Fibroblast of peridontal ligament (primary cell): ENCODE results near the gene GPC6.
A peak's percentile ranks its signal among the peaks of the same experiment; 100 is the strongest.

Experiments
- DNase-seq: peaks from one replicate; pipeline ENCODE4 v3.0.0-alpha.2; 2010; ENCODE audit errors: extremely low read depth

Gene GPC6

DNA sequence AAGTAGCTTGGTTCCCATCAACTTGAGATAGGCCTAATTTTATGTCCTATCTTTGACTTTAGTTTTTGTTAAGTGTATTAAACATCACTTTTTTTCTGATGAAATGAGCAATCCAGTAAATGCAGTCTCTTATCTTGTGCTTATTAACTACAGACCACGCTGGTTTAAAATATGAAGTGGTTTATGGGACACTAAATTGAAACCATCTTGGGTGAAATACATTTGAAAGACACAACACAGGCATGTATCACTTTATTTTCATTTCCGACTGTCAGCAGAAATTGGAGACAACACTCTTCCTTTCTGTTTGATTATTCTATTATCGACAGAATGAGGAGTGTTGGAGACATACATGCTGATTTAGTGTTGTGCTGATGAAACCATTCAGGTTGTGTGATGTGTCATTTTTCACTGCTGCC lies 447.7 kb downstream of the GPC6 start:
- peak; percentile 10 for DNase-seq

DNA sequence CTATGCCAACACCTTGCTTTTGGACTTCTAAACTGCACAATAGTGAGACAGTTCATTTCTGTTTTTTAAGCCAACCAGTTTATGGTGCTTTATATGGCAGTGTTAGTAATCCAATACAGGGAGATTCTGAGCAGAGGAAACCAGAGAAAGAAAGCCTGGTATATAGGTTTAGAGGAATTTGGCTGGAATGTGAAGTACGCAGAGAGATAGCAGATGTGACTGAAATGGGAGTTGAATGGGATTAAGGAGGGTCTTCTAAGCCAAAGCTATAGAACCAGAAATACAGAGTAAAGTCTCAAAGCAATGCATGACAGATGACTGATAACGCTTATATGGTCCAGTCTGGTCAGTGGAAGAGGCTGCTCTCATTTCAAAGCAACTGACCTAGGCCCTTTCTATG lies 453.7 kb downstream of the GPC6 start:
- no peak for DNase-seq

DNA sequence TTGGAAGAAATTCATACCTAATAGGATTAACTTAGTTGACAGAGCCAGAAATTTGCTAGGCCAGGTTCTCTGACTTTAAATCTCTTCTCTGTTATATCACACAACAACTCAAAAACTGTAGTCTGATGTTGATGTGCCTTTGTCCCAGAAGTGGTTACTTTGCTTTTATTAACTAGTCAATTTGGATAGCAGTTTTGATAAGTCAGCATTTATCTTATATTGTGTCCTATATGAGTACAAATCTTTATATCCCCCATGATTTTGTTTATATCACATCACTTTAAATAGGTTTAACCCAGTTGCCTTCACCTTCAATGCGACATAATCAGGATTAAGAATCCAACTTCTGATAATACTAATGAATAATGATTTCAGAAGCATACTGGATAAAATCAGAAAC lies 459.3 kb downstream of the GPC6 start:
- DNase-seq = no peak

DNA sequence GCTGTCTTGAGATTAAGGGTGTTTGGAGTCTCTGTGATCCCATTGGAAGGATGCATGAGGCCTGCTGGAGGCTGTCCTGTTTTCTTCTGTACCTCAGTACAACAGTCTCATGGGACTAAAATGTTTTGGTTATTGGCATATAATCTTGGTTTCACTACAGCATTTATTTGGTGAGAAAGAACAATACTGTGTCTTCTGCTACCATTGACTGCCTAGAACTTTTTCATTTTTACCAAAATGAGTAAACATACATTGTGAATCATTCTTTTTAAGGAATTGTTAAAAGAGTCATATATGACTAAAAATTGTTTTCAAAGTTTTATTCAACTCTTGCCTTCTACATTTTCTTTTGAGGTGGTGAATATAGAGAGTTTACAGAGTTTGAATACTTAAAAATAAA lies 459.8 kb downstream of the GPC6 start:
- DNase-seq = no peak

DNA sequence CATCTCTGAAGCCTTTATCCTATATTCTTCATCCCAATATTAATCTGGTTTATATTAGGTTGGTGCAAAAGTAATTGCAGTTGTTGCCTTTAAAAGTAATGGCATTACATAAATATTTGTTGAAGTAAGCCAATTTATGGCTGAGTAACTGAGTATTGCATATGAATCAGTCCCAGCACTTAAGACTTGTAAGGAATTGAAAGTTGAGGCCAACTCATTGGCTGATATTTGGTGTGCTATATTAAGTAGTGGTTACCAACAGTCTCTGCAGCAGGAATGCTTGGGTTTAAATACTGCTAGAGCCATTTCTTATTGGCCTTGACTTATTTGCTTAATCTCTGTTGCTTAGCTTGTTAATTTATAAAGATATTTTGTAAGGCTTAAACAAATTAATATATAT lies 460.7 kb downstream of the GPC6 start:
- DNase-seq = peak; percentile 36

DNA sequence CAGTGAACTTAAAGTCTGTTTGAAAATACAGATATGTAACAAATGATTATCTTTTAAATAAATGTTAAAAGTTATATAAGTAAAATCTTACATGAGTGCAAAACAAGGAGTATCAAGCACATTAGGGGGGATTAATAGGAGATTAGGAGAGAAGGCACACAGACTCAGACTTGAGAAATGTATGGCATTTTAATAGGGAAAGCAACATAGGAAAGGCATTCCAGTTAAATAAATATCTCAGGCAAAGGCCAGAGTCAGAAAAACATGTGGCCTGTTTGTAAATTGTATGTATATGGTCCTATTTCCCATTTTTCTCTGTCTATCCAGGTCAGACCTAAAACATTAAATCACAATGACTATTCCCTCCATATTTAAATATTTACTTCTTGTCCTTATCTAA lies 462.7 kb downstream of the GPC6 start:
- DNase-seq = peak; percentile 12

DNA sequence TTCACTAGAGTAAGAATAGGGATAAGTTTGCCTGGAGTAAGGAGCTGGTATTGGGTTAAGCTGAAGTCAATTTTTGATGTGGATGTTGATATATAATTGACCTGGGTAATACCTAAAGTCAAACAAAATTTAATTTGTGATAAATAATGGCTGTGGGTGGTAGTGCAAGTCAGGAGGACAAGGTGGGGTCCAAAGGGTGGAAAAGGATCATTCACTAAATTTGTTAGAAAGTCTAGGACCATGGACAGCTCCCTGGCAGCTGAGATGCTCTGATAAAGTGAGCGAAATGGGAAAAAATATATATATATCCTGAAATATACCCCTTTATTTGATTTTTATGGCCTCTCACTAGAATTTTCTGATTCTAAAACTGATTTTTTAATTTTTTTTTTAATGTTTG lies 463.5 kb downstream of the GPC6 start:
- DNase-seq = peak; percentile 50

DNA sequence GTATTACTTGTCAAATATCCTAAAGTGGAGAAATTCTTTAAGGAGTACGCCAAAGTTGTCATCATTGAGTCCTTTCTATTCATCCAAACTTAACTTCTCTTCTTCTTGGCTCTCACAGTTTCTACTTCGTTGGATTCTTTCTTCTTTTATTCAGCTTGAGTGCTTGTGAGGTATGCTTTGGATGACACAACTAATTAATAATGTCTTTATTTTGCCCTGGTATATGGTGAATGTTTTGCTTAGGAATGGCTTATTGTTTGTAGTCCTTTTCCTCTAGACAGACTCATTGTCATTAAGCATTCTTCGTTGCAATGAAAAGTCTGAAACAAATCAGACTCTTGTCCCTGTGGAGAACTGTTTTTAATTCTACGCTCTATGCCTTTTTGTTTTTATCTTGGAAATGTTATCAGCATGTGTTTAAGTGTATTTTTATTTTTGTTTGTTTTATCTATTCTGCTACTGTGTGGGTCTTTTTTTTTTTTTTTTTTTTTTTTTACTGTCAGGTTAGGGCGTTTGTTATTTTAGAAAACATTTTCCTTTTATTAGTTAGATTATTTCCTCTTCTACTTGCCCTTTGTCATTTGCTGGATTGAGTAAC lies 471.5 kb downstream of the GPC6 start:
- DNase-seq = no peak

DNA sequence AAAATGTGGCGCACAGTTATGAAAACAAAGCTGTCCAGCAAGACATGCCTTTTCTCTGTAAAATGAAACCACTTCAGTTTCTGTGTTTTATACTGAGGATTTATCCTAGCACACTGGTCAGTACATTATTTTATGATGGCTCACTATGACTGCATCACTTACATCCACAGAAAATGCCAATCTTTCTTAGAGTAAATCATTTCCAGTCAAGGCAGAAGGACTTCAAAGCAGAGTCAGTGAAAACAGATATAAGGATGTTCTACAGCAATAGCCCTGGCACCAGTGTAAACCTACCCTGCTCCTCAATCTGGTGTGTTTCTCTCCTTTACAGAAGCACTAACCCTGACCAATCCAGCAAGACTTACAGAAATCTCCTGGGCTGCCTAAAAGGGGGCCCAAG lies 473.5 kb downstream of the GPC6 start:
- peak; percentile 68 for DNase-seq

DNA sequence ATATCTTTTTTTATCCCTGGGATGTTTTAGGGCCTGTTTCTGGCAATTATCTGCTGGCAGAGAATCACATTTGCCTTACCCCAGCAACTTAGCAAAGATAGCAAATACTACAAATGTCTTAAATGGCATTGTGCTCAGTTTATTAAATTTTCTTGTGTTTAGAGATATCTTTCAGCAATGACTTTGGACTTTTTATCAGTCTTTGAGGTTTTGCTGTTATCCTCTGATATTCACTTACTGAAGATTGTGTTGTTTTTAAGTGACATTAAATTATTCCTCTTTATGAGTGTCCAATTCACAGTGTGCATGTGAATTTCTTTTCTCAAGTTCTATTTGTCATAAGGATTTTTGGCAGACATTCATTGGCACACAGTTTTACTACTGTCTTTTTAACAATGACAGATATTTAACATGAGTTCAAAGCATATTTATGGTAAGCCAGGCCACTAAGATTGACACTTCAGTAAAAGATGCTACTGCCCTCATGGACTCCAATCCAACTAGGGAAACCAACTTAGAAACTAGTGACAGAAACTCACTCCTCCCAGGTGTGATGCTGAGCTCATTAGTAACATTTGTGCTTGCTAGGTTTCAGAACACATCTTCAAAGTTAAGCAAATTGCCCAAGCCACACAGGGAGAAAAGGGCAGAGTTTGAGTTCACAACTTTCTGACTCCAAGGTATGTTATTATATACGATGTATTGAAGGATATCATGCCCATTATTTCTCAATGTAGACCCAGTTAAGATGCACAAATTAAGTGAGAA lies 481.9 kb downstream of the GPC6 start:
- no peak for DNase-seq

DNA sequence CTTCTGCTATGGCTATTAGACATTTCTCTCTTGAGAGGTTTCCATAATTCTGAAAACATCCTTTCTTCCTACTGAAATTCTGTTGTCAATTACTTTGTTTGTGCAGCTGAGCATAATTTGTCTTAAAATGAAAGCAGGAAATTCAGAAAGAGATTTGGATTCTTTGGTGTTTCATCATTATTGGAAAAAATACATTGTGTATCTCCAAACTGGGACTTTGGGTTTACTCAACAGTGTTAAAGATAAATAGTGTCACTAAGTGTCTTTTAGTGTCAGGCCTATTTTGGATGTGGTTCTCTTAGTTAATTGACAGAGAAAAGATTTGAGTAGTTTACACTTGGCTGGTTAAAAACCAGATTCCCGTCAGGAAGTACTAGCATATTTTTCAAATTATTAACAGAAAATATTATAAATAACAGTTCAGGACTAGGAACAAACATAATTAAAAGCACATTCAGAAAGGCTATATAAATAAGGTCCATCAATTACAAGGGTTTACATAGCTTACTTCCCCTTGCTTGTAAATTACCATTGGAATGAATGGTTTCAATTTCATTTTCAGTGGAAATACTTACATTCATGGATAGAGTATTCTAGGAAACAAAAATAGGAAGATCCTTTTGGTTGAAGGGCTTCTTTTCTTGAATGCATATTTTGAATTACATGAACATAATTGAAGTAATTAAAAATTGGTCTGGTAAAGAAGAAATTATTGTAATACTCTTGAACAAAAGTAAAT lies 483.1 kb downstream of the GPC6 start:
- DNase-seq = peak; percentile 64

DNA sequence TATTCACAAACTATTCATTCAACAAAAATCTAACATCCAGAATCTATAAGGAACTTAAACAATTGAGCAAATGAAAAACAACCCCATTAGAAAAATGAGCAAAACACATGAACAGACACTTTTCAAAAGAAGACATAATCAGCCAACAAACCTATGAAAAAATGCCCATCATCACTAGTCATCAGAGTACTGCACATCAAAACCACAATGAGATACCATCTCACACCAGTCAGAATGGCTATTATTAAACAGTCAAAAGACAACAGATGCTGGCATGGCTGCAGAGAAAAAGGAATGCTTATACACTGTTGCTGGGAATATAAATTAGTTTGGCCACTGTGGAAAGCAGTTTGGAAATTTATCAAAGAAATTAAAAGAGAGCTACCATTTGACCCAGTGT lies 487.6 kb downstream of the GPC6 start:
- DNase-seq = no peak

DNA sequence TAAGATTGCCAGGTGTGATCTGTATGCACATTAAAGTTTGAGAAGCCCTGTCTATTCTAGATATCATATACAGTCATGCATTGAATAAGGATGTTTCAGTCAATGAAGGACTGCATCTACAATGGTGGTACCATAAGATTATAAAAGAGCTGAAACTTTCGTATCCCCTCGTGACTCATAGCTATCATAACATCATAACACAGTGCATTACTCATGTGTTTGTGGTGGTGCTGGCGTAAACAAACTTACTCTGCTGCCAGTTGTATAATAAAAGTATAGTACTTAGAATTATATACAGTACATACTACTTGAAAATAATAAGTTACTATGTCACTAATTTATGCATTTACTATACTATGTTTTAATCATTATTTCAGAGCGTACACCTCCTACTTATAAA lies 489.3 kb downstream of the GPC6 start:
- DNase-seq = no peak

DNA sequence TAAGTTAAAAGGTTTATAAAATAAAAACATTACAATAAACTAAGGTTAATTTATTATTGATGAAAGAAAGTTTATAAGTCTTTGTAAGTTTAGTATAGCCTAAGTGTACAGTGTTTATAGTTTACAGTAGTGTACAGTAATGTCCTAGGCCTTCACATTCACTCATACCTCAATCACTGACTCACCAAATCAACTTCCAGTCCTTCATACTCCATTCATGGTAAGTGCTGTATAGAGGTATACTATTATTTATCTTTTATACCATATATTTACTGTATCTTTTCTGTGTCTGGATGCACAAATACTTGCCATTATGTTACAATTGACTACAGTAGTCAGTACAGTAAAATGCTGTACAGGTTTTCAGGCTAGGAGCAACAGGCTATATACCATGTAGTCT lies 490.0 kb downstream of the GPC6 start:
- no peak for DNase-seq

DNA sequence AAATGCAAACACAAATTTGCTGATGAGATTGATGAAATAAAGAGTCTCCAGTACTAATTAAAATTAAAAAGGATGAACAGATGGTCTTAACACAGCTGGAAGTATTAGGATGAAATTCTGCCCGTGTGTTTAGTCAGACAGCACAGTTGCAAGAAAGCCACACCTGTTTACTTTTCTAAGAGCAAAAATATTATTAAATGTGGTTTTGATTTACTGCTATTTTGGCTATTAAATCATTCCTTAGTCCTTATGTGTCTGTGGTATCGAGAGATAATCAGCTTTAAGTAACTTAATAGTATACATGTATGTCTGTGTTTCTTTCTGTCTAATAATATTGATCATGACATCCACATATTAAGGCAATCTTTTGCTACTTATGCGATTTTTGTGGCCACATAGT lies 494.9 kb downstream of the GPC6 start:
- DNase-seq = no peak

DNA sequence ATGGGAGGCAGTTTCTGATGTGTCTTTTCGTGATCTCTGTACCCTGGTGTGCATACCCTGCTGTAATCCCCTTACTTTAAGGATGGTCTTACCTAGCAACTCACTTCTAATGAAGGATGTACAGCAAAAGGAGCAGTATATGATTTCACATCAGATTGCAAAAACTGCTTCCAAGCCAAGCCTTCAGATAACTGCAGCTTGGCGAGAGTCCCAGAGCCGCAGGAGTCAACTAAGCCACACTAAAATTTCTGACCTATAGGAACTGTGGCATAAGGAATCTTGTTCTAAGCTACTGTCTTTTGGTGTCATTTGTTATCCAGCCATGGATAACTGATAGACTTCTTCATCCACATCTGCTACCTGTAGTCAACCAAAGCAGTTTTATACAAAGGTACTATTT lies 496.7 kb downstream of the GPC6 start:
- no peak for DNase-seq

DNA sequence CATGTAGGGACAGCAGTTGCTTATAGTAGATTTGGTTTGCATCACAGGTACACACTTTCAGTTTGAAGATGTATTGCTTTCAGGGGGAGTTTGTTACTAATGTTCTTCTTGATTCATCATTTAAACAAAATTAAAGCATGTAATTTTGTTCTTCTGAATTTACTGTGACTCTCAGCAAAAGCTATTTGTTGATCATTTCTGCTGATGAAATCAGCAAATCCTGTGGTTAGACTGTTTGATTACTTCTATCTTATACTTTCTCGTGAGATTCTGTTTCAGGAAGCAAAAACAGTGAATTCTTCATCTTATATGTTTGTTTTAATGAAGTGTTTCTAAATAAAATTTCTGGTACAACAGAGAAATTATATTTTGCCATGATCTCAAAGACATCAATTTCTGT lies 497.6 kb downstream of the GPC6 start:
- peak; percentile 53 for DNase-seq

DNA sequence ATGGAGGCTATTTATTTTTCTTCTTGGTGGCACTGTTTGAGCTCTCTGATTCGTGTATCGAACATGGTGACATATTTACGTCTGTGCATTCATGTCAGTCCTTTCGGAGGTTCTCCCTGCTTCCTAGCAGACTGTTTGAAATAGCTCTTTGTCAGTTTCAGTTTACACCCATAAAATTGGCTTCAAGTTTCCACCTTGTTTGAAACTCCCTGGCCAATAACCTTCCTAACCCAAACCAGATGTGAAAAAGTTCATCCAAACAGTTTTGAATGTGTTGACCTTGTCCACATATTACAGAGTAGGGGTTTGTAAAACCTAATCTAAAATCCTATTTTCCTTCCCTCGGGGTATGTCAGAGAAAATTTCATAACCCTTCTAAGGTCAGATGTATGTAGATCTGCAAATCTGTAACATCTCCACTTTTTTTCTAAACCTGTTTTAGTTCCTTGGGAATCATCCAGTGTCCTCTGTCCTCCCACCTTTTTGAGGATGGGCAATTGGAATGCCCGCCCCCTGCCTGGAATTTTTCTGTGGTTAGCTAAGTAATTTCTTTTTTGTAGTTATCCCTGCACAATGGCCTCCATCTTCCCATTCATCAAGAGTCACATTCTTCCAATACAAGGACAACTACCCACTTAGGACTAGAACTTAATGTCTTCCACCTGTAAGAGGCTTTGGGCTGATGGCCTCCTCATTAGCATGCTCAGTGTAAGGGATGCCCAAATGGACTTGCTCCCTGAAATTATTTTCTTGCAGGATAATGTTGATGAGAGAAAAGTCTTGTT lies 499.8 kb downstream of the GPC6 start:
- DNase-seq = peak; percentile 67

DNA sequence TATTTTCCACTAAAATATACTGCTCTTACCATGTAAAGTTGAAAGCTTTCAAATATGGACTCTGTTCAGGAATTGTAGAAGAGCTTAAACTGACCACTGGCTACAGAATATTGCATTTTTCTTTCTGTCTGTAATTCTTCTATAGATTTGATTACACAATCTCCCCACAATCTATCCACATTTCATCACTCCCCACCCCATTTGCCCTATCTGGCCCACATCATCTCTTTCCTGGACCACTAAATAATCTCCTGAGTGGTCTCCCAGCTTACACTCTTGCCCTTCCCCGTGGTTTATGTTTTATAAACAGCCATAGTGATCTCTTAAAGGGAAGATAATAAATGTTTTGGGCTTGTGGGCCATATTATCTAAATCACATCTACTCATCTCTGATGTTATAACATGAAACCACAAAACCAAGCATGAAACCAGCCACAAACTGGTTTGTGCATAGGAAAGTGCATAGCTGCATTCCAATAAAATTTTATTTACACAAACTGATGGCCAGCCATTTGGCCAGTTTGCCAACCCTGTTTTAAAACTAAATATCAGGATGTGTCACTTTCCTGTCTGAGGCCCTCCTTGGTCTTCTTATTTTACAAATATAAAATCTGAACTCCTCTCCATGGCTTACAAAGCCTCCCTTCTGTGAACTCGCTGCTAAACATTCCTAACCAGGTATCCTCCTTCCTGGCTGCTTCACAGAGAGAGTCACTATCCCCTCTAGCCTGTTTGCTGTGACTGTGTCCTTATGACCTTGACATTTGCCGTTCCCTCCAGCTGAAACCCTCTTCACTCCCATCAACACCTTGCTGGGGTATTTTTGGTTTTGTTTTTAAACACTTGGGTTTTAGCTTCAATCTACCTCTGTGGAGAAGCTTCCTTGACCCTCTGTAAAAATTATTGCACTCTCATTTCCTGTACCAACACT lies 500.9 kb downstream of the GPC6 start:
- DNase-seq = peak; percentile 94

DNA sequence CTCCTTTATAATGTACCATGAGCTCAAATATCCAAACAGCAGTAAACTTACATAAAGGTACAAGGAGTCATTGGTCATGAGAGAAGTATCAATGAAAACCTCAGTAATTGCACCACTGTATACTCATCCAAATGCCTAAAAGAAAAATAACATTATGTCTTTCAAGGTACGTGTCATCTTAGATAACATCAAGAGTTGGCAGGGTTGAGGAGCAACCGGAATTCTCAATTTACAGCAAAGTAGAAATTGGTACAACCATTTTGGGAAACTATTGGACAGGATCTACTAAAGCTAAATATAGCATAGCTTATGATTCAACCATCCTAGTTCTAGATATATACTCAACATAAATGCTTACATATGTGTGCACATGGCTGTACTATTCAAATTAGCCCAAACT lies 502.8 kb downstream of the GPC6 start:
- DNase-seq = no peak

DNA sequence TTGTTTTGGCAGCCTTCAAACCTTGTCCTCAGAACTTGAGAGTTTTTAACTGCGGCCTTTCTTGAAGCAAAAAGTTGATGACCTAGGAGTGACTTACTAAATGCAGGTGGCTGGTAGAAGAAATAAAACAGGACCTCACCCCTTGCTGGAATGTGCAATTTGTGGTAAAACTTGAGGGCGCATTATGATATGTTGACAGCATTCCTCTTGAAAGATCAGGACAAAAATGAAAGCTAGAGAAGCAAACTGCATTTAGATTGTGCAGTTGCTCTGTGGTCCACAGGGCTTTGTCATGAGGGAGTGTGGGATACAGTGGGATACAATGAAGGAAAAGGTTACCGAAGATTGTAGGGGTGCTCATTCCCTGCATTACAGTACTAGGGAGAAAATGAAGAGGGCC lies 504.2 kb downstream of the GPC6 start:
- DNase-seq = peak; percentile 49
